ENCODE measurements around the gene METTL14. TPM values are rescaled to one million over a fixed set of nuclear protein-coding genes. Genes with fewer than 3 reads are reported as not detected.

METTL14 gene
- total and polyA plus RNA-seq, 5 experiments from 2014 or later: 31.7 to 74.8 (median 51.5) TPM

DNA sequence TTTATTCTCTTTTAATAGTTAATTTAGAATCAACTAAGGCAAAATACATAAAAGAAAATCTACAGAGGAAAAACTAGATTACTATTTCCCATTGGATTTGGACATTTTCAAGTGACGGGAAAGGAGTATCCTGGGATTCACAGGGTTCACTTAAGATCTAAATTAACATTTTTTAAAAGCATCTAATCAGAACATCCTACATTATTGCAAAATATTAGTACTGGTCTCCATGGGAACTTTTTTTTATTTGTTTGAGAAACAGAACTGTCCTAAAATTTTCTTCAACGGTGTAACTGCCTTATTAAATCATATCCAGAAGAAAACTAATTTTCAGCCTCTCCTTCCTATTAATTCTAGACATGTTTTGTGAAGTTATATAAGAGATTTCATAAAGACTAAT is 69.7 kb downstream of the METTL14 start:
- no peak for DNase-seq
- H3K4me1 Mint-ChIP-seq: peaks cover 0 to 6% (median 1%) of the 10 kb centered on the region in 4 donors
- peaks cover 13 to 54% (median 24%) of the 10 kb centered on the region in 3 donors for H3K36me3 Mint-ChIP-seq
- H3K27ac Mint-ChIP-seq: peak overlapping the region in 1 of 10 donors; percentile 17
- H3K4me3 Mint-ChIP-seq: no peak overlapping the region
- POLR2A ChIA-PET: no interaction called here
- H3K9me3 Mint-ChIP-seq: no peaks in the 10 kb centered on the region
- ATAC-seq: no peak
- no peaks in the 10 kb centered on the region for H3K27me3 Mint-ChIP-seq

DNA sequence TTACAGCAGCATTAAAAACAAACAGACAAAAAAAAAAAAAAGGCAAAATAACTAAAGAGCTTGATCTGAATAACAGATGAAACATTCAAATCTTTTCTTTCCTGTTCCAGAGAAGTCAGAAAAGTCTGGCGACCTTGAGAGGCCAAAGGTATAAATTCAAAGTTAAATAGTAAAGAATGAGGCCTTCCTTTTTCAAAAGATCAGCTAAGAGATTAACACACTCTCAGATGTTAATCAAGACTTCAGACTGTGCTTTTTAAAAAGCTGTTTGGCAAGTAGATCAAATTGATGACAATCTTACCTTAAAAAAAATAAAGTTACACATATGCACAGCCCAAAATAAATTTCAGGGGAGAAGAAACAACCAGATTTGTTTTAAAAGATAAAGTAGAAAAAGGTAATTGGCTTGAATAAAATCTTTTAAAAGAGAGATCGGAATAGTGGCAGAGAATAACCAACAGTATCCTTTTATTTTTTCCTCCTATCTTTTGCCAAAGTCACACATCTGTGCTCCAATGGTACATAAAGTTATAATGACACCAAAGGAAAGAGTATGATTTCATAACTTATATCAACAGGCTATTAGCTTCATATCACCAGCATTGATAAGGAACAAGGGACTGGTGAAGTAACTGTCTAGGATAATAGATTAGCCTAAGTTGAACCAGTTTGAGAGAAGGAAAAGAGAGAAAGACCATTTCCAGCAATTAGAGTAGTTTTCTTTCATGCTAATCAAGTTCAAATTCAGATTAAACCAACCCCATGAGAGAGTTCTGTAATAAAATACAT is 70.4 kb downstream of the METTL14 start:
- Mint-ChIP-seq H3K36me3 (peaks cover 13 to 53% (median 24%) of the 10 kb centered on the region in 3 donors), H3K27ac (peak overlapping the region in 1 of 10 donors; percentile 17), H3K4me3 (no peak overlapping the region), H3K4me1 (peaks cover 0 to 8% (median 3%) of the 10 kb centered on the region in 4 donors), H3K9me3 (no peaks in the 10 kb centered on the region), H3K27me3 (no peaks in the 10 kb centered on the region)
- no peak for ATAC-seq
- DNase-seq: no peak
- POLR2A ChIA-PET: no interaction called here

DNA sequence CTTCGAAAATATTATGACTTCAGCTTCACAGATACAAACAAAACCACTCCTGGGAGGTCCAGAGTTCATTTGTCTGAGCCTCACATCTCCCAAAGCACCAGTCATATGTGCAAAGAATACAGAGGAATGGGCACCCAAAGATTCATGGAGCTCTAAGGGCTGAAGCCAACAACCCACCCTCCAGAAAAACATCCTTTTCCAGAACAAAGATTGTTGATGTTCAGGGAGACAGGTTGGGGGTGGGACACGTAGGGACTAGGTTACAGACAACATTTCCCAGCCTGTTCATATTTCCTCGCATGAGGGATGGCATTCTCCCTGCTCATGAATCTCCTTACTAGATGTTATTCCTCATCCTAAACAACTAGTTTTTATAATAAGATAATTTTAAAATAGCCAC is 71.2 kb downstream of the METTL14 start:
- no peak overlapping the region for H3K27ac Mint-ChIP-seq
- no peak overlapping the region for H3K4me3 Mint-ChIP-seq
- POLR2A ChIA-PET: no interaction called here

DNA sequence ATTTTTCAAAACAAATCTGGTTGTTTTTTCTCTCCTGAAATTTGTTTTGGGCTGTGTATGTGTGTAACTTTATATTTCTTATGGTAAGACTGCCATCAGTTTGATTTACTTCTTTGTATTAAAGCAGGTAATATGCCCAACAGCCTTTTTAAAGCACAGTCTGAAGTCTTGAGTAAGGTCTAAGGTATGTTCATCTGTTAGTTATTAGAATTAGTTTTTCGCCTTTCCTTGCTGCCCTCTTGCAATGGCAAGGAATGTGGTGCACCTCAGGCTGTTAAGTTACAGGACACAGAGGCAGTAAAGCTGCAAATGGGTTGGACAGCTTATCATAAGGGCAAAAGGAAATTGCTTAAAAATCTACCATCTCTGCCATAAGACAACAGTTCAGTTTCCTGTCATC is 71.8 kb downstream of the METTL14 start:
- Mint-ChIP-seq H3K36me3 (peaks cover 6 to 52% (median 15%) of the 10 kb centered on the region in 3 donors), H3K4me3 (no peak overlapping the region), H3K4me1 (peaks cover 0 to 8% (median 3%) of the 10 kb centered on the region in 4 donors), H3K27ac (no peak overlapping the region), H3K27me3 (no peaks in the 10 kb centered on the region), H3K9me3 (no peaks in the 10 kb centered on the region)
- no peak for DNase-seq
- ATAC-seq: no peak
- POLR2A ChIA-PET: no interaction called here

More for the DNA sequence above, 71.2 kb downstream of the METTL14 start:
- H3K9me3 Mint-ChIP-seq: no peaks in the 10 kb centered on the region
- no peaks in the 10 kb centered on the region for H3K27me3 Mint-ChIP-seq
- no peak for ATAC-seq
- peaks cover 11 to 54% (median 20%) of the 10 kb centered on the region in 3 donors for H3K36me3 Mint-ChIP-seq
- peaks cover 0 to 8% (median 3%) of the 10 kb centered on the region in 4 donors for H3K4me1 Mint-ChIP-seq
- no peak for DNase-seq

DNA sequence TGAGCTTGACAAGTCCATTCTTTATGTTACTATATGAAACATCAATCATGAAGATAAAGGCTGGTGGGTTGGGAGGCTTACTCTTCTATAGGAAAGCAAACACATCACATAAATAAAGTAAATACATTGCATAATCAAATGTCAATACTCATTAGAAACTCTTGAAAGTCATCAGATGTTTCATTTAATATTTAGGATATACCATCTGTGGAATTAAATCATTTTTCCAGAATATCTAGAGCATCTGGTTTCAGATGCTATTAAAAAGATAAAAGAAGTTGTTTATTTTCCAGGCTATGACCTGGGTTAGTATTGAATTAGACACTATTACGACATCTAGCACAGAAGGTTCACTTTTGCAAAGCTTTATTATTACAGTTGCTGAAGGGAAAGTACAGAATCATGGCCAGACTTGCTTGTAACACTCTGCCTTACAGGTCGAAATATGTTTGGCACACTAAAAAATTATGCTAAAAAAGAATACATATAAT is 72.6 kb downstream of the METTL14 start:
- no peak for ATAC-seq
- H3K27me3 Mint-ChIP-seq: no peaks in the 10 kb centered on the region
- H3K4me1 Mint-ChIP-seq: peaks cover 0 to 8% (median 3%) of the 10 kb centered on the region in 4 donors
- peaks cover 4 to 49% (median 8%) of the 10 kb centered on the region in 3 donors for H3K36me3 Mint-ChIP-seq
- DNase-seq: no peak
- POLR2A ChIA-PET: no interaction called here
- H3K27ac Mint-ChIP-seq: no peak overlapping the region
- H3K4me3 Mint-ChIP-seq: no peak overlapping the region
- no peaks in the 10 kb centered on the region for H3K9me3 Mint-ChIP-seq

DNA sequence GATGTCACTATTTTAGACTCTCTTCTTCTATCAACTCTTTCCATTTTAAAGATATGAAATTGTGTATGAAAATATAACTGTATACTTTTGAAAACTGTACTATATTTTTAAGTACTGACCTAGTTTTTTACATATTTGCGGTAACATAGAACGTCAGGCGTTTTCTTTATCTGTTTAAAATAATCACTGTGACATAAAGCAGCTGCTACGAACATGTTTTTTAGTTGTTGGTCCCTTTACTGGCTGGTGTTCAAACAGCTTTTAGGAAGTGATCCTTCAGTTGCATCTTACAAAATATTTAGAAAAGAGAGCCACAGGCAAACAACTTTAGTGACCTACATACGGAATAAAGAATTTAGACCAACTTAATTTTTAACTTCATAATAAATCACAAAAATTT is 73.1 kb downstream of the METTL14 start:
- Mint-ChIP-seq H3K36me3 (peaks cover 0 to 51% (median 8%) of the 10 kb centered on the region in 3 donors), H3K4me3 (no peak overlapping the region), H3K27me3 (no peaks in the 10 kb centered on the region), H3K27ac (no peak overlapping the region), H3K4me1 (peaks cover 0 to 8% (median 3%) of the 10 kb centered on the region in 4 donors), H3K9me3 (no peaks in the 10 kb centered on the region)
- DNase-seq: no peak
- no peak for ATAC-seq
- POLR2A ChIA-PET: no interaction called here

DNA sequence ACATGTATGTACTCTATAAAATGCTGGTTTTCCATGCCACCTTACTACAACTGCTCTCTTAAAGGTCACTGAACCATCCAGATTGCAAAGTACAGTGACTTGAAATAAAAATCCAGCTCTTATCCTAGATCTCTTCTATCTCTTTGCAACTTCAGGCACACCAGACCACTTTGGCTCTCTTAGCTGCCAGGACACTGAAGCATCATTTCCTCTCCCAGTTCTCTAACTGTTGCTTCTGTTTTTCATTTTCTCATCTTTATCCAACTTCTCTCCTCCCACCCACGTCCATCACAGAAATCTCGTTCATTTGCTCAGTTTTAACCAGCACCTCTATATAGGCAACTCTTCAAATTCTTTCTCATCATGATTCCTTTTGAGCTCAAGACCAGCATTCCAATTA is 74.3 kb downstream of the METTL14 start:
- POLR2A ChIA-PET: no interaction called here
- peak overlapping the region in 1 of 10 donors; percentile 23 for H3K27ac Mint-ChIP-seq
- H3K36me3 Mint-ChIP-seq: peaks cover 7 to 62% (median 19%) of the 10 kb centered on the region in 3 donors
- ATAC-seq (no peak), DNase-seq (no peak)
- H3K4me3 Mint-ChIP-seq: no peak overlapping the region
- no peaks in the 10 kb centered on the region for H3K27me3 Mint-ChIP-seq
- peaks cover 0 to 8% (median 3%) of the 10 kb centered on the region in 4 donors for H3K4me1 Mint-ChIP-seq
- no peaks in the 10 kb centered on the region for H3K9me3 Mint-ChIP-seq

DNA sequence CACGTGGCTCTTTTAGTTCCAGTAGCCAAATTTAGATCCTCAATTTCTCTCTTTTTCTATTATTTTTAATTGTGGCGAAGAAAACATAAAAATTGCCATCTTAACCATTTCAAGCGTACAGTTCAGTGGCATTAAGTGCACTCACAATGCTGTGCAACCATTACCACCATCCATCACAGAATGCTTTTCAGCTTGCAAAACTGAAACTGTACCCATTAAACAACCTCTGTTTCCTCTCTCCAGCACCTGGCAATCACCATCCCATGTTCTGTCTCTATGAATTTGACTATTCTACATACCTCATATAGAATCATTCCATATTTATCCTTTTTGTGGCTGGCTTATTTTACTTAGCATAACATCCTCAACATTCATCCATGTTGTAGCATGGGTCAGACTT is 74.9 kb downstream of the METTL14 start:
- peaks cover 0 to 8% (median 3%) of the 10 kb centered on the region in 4 donors for H3K4me1 Mint-ChIP-seq
- ATAC-seq (no peak), DNase-seq (no peak)
- no peaks in the 10 kb centered on the region for H3K27me3 Mint-ChIP-seq
- H3K27ac Mint-ChIP-seq: peak overlapping the region in 1 of 10 donors; percentile 23
- POLR2A ChIA-PET: no interaction called here
- H3K4me3 Mint-ChIP-seq: no peak overlapping the region
- peaks cover 7 to 63% (median 22%) of the 10 kb centered on the region in 3 donors for H3K36me3 Mint-ChIP-seq
- H3K9me3 Mint-ChIP-seq: no peaks in the 10 kb centered on the region

DNA sequence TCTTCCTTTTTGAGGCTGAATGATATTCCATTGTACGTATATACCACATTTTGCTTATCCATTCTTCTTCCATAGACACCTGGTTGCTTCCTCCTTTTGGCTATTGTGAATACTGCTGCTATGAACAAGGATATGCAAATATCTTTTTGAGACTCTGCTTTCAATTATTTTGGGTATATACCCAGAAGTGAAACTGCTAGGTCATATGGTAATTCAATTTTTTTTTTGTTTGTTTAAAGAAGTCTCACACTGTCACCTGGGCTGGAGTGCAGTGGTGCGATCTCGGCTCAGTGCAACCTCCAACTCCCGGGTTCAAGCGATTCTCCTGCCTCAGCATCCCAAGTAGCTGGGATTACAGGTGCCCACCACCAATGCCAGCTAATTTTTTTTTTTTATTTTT is 75.3 kb downstream of the METTL14 start:
- ATAC-seq (no peak), DNase-seq (no peak)
- Mint-ChIP-seq H3K36me3 (peaks cover 7 to 60% (median 22%) of the 10 kb centered on the region in 3 donors), H3K9me3 (no peaks in the 10 kb centered on the region), H3K27ac (peak overlapping the region in 1 of 10 donors; percentile 23), H3K4me3 (no peak overlapping the region), H3K27me3 (no peaks in the 10 kb centered on the region), H3K4me1 (peaks cover 0 to 8% (median 3%) of the 10 kb centered on the region in 4 donors)
- POLR2A ChIA-PET: no interaction called here

DNA sequence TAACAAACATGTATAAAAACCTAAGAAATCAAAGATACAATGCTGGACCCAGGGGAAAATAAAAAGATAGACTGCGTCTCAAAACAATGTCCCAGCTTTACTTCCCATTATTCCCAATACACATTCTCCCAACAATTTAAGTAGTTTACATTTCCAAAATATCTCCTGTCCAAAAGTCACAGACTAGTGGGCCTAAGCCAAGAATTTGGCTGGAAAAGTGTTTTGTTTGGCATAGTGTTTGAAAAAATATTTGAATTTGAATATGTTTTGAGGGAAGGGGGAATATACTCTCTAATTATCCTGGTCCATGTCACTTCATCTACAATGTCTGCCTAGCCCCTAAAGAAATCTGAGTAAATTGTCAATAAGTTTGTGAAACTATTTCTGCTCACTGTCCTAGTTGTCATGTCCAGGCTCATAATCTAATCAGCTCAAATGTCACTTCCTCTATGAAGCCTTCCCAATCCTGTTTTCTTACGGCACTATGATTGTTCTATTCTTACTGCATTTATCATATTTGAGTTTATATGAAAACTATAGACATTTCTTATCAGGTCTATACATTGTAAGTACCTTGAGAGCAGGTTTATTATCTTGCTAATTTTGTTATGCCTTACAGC is 76.3 kb downstream of the METTL14 start:
- no peak overlapping the region for H3K27ac Mint-ChIP-seq
- no peak overlapping the region for H3K4me3 Mint-ChIP-seq
- peaks cover 0 to 8% (median 3%) of the 10 kb centered on the region in 4 donors for H3K4me1 Mint-ChIP-seq
- H3K27me3 Mint-ChIP-seq: no peaks in the 10 kb centered on the region
- no peak for DNase-seq
- no peaks in the 10 kb centered on the region for H3K9me3 Mint-ChIP-seq
- peaks cover 7 to 56% (median 23%) of the 10 kb centered on the region in 3 donors for H3K36me3 Mint-ChIP-seq
- ATAC-seq: no peak
- POLR2A ChIA-PET: no interaction called here

DNA sequence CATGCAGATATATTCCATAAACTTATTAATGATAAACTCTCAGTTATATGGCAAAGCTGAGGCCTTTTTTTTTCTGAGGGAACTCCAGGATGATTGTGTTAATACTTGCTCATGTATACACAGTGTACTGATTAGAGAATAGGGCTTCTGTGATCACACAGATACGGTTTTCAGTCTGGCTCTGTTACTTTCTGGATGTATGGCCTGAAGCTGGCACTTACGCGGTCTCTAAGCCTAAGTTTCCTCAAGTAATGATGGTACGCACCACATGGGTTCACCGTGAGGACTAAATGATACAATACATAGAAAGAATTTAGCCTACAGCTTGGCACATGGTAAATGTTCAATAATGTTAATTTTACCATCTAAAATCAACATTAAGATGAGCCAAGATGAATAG is 77.0 kb downstream of the METTL14 start:
- POLR2A ChIA-PET: interaction anchor here (1.2 kb wide), 1 partner anchor 77 kb away, joined by 3 read pairs; the partner anchor contains the start of gene METTL14
- no peak for DNase-seq
- Mint-ChIP-seq H3K9me3 (no peaks in the 10 kb centered on the region), H3K27ac (no peak overlapping the region), H3K4me1 (peaks cover 0 to 8% (median 3%) of the 10 kb centered on the region in 4 donors), H3K36me3 (peaks cover 11 to 58% (median 22%) of the 10 kb centered on the region in 3 donors), H3K4me3 (no peak overlapping the region), H3K27me3 (no peaks in the 10 kb centered on the region)
- no peak for ATAC-seq

DNA sequence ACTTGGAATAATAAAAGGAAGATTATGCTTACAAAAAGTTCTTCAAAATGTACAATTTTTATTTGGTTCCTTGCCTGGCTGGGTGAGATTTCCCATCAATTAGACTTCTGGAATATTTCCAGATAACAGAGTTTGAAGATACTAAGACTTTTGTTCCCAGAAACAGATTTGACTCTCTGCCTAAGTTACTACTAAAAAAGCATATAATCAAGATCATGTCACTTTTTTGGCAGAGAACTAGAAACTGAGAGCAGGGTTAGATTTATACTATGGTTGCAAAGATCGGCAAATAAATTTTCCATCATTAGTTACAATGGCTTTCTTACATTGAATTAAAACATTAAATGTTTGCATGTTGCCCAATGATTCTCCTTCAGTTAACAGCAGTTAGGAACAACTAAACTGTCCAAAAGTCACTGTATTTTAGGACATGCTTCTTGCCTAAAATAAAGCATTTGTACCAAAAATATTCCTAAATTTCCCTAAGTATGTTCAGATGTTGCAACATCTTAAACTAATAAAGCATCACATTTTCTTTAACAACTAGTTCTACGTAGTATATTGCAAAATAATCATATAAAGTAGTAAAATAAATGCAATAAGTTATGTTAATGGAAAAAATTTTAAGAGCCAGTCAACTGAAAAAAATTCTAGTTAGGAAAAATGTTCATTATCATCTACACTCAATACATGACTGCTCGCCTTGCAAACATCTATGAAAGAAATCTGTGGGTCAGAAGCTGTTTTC is 77.7 kb downstream of the METTL14 start:
- Mint-ChIP-seq H3K27ac (no peak overlapping the region), H3K4me3 (no peak overlapping the region), H3K36me3 (peaks cover 12 to 57% (median 20%) of the 10 kb centered on the region in 3 donors), H3K27me3 (no peaks in the 10 kb centered on the region), H3K9me3 (no peaks in the 10 kb centered on the region), H3K4me1 (peaks cover 0 to 8% (median 3%) of the 10 kb centered on the region in 4 donors)
- DNase-seq: no peak
- POLR2A ChIA-PET: interaction anchor here (1.2 kb wide), 1 partner anchor 78 kb away, joined by 3 read pairs; the partner anchor contains the start of gene METTL14
- no peak for ATAC-seq
